Measurements from ENCODE around the gene RMDN3.

Gene RMDN3

DNA sequence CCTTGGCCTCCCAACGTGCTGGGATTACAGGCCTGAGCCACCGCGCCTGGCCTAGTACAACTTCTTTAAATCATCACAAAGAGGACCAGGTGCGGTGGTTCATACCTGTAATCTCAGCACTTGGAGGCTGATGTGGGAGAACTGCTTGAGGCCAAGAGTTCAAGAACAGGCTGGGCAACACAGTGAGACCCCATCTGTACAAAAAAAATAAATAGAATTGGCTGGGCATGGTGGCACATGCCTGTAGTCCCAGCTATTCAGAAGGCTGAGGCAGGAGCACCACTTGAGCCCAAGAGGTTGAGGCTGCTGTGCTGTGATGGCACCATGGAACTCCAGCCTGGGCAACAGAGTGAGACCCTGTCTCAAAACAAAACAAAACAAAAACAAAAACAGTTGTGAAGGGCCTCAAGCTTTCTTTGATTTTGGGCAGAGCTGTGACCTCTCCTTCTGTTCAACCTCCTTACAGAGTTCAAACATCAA, 5.9 kb downstream of the RMDN3 start:
- in situ Hi-C loops (cut with HindIII; ENCODE audit: low sequenced_read_pairs): loop anchor here (10.0 kb wide), 1 partner anchor 136 kb away; no protein-coding TSS in a partner anchor

DNA sequence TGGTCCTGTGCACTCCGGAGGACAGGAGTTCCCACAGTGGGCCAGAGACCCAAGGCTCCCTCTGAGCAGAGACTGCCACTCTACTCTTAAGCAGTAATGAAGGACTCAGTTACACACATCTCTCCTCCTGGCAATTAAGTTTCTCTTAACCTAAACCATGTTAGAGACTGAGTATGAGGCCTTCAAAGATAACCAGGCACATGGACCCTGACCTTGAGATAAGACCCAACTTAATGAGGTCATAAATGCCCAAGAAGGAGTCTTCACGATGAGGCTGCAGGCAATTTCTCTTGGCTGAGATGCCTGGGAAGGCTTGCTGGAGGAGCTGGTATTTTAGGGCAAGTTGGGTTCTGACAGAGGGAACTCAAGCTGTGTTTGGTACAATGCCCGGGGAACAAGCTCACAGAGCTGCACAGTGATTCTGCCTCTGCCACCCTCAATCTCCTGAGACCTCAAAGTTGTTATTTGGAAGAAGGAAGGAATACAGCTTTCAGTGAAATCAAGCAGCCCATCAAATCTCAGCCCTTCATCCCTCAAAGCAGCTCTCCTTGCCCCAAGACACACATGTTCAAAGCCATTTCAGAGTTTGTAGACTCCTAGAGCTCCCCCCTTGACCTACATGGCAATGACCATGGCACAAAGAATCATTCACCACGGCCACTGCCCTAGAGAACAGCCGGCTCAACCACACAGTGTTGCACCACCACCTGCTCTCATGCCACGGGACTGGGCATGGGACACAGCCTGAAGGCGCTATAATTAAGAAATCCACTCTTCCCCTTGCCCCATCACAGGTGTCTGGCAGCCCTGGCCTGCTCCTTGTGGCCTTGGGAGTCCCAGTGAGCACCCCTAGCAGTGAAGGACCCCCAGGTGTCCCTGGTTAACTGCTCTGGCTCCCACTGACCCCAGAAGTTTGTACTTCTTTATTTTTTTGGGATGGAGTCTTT, 7.1 kb downstream of the RMDN3 start:
- in situ Hi-C loops (cut with HindIII; ENCODE audit: low sequenced_read_pairs): loop anchor here (10.0 kb wide), 1 partner anchor 137 kb away; no protein-coding TSS in a partner anchor

DNA sequence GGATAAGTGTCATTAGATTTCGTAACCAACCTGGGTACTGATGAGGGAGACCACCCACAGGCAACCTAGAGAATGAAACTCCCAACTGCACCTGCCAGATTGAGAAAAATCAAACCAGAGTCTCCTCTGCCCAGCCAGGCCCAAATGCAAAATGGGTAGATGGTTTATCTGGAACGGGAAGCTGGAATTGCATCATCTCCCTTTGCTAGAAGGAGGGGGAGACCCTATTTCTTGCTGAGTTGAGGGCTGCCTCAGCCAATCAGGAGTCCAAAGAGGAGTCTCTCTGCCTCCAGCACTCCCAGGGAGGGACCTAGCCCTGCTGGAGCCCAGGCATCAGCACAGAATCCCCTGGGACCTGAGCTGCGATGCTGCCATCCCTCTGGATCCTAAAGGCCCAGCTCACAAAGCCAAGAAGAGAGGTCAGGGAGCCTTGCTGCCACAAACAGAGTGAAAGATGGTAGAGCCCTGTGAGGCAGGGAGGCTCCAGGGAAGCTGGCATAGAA, 8.1 kb downstream of the RMDN3 start:
- in situ Hi-C loops (cut with HindIII; ENCODE audit: low sequenced_read_pairs): loop anchor here (10.0 kb wide), 1 partner anchor 138 kb away; no protein-coding TSS in a partner anchor

DNA sequence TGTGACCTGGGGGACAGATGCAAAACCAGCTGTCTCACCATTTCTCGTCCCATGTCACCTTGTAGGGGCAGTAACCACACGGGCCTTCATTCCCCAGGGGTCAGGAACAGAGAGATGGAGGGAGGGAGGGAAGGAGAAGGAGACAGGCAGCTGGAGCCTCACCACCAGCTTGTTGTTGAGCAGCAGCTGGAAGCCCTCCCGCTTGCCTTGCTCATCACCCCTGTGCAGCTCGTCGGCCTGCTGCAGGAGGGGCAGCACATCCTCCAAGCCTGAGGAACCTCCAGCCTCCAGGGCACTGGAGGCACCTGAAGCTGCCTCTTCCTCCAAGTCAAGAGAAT, 10.3 kb downstream of the RMDN3 start:
- in situ Hi-C loops (cut with HindIII; ENCODE audit: low sequenced_read_pairs): loop anchor here (10.0 kb wide), 1 partner anchor 140 kb away; no protein-coding TSS in a partner anchor

DNA sequence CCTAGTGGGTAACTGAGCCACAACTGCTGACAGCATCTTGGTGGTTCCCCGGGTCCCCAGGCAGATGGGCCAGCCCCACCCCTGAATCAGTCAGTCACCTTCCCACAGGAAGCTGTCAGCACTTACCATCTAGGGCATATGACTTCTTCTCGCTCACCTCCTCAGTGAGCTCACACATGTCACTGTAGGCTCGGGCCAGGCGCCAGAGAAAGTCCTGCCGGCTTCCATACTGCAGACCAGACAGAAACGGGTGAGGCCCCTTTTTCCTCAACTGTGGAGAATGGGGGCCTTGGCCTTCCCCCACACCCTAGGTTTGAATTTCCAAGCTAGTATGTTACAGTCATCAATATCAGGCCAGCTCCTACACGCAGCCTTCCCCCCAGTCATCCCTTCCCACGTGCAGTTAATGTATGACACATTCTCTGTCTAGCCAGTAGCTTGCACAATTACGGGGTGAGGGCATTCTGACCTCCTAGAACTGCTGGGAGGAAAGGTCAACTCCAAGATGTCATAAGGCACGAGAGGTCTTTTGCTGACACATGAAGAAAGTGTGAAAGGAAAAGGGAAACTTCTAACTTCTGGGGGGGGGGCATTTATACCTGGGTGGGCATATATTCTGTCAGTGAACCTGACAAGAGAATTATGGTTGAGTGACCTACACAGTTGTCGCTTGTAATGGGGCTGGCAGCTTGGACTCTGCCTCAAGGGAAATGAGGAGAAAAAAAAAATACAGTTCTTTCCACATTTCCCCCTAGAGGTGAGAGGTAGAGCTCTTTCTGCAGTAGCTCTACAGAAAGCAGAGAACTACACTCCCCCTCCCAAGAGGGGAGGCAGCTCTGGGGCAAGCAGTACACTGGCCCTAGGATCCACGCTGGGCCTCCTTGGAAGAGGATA, 10.9 kb downstream of the RMDN3 start:
- in situ Hi-C loops (cut with HindIII; ENCODE audit: low sequenced_read_pairs): loop anchor here (10.0 kb wide), 1 partner anchor 141 kb away; no protein-coding TSS in a partner anchor

DNA sequence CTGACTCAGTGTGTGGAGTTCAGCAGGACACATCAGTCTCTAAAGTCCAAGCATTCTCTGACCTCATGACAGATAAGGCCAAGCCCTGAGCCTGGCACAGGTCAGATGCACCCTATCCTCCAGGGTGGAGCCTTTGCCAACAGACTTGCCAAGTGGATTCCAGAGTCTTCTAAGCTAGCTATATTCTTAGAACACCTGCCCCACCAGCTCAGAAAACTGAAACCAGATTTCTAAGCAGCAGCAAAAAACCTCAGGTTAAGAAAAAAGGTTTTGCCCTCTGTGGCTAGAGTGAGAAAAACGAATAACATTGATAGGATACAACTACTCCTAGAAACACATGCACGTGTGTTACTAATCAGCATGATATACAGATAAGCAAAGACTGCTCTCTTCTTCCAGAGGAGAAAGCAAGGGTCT, 11.6 kb downstream of the RMDN3 start:
- in situ Hi-C loops (cut with HindIII; ENCODE audit: low sequenced_read_pairs): loop anchor here (10.0 kb wide), 1 partner anchor 141 kb away; no protein-coding TSS in a partner anchor

DNA sequence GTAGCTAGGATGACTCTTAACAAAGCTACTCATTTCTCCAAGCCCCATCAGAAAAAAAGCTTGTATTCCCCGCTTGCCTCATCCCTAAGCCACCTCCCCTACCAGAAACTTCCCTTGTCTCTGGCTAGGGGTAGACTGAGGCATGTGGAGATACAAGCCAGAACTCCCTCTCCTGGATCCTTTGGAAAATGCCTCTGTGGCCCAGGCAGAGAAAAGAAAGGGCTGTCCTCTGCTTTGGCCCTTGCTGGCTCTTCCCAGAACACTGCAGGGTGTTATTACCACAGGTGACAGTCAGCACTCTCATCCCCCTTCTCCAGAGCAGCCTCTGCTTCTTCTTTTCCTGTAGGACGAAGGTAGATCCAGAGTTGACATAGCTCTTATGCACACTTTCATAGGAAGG, 15.2 kb downstream of the RMDN3 start:
- in situ Hi-C loops (cut with HindIII; ENCODE audit: low sequenced_read_pairs): loop anchor here (10.0 kb wide), 1 partner anchor 145 kb away; no protein-coding TSS in a partner anchor

DNA sequence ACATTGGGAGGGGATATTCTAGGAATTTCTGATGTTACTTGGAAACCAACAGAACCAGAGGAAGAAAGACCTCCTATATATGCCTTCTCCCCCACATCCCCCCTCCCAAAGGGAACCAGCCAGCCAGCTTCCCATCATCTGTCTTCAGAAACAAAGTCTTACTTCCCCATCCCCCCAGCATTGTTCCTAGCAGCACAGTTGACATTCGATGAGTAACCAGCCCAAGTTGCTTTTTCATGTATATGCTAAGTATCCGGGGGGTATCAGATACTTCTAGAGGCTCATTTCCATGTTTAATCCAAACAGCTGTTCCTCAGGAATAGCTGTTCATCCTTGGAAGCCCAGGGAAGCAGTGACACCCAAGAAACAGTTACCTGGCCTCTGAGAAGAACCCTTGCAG, 16.0 kb downstream of the RMDN3 start:
- in situ Hi-C loops (cut with HindIII; ENCODE audit: low sequenced_read_pairs): no loop called here

DNA sequence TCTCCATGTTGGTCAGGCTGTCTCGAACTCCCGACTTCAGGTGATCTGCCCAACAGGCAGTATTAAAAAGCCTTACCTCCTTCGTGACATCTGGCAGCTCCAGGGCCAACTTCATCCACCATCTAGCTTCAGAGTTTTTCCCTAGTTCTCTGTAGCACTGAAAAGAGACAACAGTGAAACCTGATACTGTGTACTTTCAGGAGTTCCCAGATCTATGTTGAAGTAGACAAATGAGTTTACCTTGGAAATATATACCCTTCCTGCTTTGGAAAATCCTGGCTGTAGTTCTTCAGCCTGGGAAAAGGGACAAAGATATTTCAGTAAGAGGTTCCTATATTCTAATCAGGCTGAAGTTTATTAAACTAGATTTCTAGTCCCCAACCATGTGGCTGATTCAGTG, 18.0 kb downstream of the RMDN3 start:
- in situ Hi-C loops (cut with HindIII; ENCODE audit: low sequenced_read_pairs): no loop called here

DNA sequence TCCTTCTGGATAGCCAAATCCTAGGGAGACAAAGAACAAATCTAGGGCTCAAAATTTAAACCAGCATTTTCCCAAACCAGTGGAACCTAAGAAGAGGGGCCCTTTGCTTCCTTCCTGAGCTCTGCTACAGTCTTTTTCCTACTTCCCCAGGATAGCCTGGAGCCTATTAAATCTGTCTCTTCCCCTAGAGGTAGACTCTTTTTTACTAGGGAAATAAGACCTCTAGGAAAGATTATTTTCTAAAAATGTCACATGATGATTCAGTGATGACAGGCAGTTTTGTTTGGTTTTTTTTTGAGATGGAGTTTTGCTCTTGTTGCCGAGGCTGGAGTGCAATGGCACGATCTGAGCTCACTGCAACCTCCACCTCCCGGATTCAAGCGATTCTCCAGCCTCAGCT, 18.5 kb downstream of the RMDN3 start:
- in situ Hi-C loops (cut with HindIII; ENCODE audit: low sequenced_read_pairs): no loop called here

DNA sequence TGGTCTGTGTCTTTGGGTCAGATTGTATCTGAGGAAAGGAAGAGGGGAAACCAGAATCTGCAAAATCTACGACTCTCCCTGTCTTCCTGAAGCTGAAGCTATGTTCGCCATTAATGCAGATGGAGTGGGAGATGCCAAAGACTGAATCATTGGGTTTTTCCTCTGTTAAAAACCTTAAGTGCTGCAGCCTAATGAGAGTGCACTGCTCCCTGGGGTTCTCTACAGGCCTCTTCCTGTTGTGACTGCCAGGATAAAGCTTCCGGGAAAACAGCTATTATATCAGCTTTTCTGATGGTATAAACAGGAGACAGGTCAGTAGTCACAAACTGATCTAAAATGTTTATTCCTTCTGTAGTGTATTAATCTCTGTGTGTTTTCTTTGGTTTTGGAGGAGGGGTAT, 24.0 kb downstream of the RMDN3 start:
- in situ Hi-C loops (cut with HindIII; ENCODE audit: low sequenced_read_pairs): no loop called here

DNA sequence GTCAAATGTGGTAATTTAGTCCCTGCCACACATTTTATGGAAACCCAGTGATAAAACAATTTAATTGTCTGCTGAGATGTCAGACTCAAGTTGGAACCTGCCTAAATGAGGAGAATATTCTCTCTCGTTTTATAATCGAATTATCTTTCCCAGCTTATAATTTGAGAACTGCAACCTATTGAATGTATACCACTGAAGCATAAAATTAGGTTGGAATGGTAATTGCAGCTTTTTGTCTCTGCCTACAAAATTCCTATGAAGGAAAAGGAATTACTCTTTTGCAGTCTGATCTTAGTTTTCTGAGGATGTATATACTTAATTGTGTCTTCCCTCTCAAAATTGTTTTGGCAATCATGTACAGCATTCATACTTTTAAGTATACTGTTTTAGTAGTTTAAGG, 31.1 kb downstream of the RMDN3 start:
- in situ Hi-C loops (cut with HindIII; ENCODE audit: low sequenced_read_pairs): no loop called here

DNA sequence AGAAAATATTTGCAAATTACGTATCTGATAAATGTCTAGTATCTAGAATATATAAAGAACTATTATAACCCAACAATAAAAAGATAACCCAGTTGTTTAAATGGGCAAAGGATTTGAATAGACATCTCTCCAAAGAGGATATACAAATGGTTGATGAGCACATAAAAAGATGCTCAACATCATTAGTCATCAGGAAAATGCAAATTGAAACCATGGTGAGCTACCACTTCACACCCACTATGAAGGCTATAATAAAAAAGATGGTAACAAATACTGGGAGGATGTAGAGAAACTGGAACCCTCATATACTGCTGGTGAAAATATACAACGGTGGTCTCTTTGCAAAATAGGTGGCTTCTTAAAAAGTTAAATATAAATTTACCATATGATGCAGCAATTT, 32.1 kb downstream of the RMDN3 start:
- in situ Hi-C loops (cut with HindIII; ENCODE audit: low sequenced_read_pairs): no loop called here

DNA sequence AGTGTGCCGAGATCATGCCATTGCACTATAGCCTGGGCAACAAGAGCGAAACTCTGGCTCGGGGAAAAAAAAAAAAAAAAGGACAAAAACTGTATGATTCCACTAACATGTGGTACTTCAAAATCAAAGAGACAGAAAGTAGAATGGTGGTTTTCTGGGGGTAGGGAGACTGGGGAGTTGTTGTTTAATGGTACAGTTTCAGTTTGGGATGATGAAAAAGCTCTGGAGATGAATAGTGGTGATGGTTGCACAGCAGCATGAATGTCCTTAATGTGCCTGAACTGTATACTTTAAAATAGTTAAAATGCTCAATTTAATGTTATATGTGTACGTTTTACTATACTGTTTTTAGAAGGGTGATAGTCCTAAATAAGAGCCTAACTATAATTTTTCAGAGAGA, 32.7 kb downstream of the RMDN3 start:
- in situ Hi-C loops (cut with HindIII; ENCODE audit: low sequenced_read_pairs): no loop called here

DNA sequence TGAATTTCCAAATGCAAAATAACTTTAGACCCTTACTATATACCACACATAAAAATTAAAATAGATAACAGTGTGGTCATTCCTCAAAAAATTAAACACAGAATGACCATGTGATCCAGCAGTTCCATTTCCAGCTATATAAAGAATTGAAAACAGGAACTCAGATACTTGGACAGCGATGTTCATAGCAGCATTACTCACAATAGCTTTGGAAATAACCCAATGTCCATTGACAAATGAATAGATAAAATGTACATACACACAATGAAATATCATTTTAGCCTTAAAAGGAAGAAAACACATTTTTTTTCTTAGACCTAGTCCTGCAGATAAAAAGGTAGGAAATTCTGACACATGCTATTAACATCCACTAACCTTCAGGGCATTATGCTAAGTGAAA, 33.4 kb downstream of the RMDN3 start:
- in situ Hi-C loops (cut with HindIII; ENCODE audit: low sequenced_read_pairs): no loop called here

DNA sequence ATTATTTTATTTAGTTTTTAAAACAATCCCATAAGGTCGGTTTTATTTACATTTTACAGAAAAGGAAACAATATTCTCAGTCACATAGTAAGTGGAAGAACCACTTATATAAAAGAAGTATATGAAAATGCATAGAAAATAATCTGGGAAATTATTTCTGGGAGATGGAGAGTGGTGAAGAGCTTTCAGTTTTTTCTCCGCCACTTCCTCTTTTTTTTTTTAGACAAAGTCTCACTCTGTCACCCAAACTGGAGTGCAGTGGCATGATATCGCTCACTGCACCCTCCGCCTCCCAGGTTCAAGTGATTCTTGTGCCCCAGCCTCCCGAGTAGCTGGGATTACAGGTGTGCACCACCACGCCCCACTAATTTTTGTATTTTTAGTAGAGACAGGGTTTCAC, 38.9 kb downstream of the RMDN3 start:
- in situ Hi-C loops (cut with HindIII; ENCODE audit: low sequenced_read_pairs): no loop called here

DNA sequence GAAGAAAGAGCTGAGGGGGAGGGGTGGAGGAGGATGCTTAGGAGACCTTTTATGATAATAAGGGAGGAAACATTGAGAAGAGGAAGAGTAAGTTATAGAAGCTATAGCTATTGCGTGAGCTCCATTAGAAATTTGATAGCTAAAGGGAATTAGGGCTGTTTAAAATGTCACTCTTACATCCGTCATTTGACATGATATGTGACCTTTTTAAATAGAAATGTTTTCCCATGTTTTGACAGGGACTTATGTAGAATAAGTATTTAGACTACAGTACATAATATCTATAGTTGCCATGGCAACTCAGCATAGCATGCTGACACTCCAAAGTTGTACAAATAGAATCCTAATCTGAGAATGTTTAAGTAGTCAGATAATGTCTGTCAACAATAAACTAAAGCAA, 40.9 kb downstream of the RMDN3 start:
- in situ Hi-C loops (cut with HindIII; ENCODE audit: low sequenced_read_pairs): no loop called here

DNA sequence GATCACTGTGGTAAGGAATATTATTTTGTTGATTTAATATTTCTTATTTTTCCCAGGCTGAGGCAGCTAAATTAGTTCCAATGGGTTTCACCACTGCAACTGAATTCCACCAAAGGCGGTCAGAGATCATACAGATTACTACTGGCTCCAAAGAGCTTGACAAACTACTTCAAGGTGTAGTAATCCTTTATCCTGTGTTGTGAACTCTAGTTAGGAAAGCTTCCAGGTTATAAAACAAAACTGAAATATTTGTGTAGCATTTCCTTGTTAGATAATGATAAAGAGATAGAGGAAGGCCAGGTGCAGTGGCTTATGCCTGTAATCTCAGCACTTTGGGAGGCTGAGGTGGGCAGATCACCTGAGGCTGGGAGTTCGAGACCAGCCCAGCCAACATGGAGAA, 48.9 kb downstream of the RMDN3 start:
- in situ Hi-C loops (cut with HindIII; ENCODE audit: low sequenced_read_pairs): loop anchor here (10.0 kb wide), 1 partner anchor 179 kb away; no protein-coding TSS in a partner anchor

DNA sequence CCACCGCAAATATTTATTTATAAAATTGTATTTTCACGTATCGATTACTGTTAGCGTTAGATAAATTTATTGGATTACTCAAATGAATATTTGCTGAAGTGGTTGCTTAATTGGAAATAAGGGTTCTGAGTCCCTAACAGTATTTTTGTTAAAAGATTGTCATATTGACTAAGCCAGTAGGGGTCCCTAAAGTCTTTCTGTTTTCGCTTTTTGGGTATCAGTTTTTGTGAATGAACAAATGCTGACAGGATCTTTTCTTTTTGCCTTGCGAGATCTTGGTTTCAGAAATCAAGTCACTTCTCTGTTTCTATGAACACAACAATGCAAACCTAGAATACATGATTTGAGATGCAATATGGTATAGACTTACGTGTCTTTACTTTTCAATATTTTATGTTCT, 53.0 kb downstream of the RMDN3 start:
- in situ Hi-C loops (cut with HindIII; ENCODE audit: low sequenced_read_pairs): loop anchor here (10.0 kb wide), 1 partner anchor 183 kb away; no protein-coding TSS in a partner anchor

DNA sequence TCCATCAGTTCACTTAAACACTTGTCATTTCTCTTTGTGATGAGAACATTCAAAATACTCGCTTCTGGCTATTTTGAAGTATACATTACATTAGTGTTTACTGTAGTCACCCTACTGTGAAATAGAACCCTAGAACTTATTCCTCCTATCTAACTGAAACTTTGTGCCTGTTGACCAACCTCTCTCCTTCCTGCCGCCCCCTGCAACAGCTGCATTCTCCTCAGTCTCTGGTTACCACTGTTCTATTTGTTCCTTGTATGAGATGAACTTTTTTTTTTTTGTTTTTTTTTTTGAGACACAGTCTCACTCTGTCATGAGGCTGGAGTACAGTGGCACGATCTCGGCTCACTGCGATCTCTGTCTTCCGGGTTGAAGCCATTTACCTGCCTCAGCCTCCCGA, 57.1 kb downstream of the RMDN3 start:
- in situ Hi-C loops (cut with HindIII; ENCODE audit: low sequenced_read_pairs): no loop called here

DNA sequence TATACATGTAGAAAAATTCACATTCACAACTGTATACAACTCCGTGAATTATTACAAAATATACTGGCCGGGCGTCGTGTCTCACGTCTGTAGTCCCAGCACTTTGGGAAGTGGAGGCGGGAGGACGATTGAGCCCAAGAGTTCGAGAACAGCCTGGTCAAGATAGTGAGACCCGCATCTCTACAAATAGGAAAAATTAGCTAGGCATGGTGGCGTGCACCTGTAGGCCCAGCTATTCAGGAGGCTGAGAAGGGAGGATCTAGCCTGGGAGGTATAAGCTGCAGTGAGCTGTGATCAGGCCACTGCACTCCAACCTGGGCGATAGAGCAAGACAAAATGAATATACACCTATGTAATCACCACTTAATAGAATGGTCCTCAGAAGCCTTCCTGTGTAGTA, 58.8 kb downstream of the RMDN3 start:
- in situ Hi-C loops (cut with HindIII; ENCODE audit: low sequenced_read_pairs): no loop called here
